Measurements from ENCODE around the gene SLC9A5. TPM values are rescaled to one million over a fixed set of nuclear protein-coding genes. Genes with fewer than 3 reads are reported as not detected.
A peak's percentile ranks its signal among the peaks of the same experiment; 100 is the strongest.

Gene SLC9A5
- total RNA-seq, 2 experiments from 2014 or later: 2.7 to 4.2 TPM

DNA sequence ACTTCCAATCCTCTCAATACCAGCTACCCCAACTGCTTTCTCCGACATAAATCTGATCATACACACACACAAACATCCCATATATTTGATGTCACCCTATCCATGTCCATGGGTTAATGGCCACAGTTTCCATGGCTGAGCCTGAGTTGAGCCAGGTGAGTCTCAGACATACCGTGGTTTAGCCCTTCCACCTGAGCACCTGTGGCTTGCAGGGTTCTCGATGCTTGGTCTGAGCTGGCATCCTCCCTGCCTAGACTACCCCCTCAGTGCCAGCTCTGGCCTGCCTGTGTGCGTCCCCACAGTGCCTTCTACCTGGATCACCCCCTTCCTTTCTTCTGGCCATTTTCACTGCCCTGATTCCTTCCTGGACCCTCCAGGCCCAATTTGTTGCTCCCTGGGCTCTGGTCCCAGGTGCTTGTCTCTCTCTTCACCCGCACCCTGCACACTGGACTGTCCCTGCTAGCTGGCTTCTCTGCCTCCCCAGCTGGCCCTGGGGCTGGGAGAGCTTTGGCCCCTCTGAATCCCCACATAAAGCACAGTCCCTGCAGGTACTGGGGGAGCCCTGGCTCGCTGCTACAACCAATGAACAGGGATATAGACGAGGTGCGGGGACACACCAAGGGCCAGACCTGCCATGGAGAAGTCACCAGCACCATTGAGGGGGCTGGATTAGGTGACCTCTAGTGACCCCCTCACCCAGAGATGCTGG, 42.5 kb upstream of the SLC9A5 start:
- POLR2A ChIA-PET: no interaction called here
- TSS peak; percentile 54 for BruUV-seq (replicated peaks)
- TF ChIP-seq EZH2phosphoT487 (IDR thresholded peaks at IDR 0.05; ENCODE audit: borderline replicate concordance, low read depth, low read length): no peak
- TF ChIP-seq, protein P1, sequence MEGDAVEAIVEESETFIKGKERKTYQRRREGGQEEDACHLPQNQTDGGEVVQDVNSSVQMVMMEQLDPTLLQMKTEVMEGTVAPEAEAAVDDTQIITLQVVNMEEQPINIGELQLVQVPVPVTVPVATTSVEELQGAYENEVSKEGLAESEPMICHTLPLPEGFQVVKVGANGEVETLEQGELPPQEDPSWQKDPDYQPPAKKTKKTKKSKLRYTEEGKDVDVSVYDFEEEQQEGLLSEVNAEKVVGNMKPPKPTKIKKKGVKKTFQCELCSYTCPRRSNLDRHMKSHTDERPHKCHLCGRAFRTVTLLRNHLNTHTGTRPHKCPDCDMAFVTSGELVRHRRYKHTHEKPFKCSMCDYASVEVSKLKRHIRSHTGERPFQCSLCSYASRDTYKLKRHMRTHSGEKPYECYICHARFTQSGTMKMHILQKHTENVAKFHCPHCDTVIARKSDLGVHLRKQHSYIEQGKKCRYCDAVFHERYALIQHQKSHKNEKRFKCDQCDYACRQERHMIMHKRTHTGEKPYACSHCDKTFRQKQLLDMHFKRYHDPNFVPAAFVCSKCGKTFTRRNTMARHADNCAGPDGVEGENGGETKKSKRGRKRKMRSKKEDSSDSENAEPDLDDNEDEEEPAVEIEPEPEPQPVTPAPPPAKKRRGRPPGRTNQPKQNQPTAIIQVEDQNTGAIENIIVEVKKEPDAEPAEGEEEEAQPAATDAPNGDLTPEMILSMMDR (conservative IDR thresholded peaks at IDR 0.05; ENCODE audit: low read length): no peak
- Histone ChIP-seq H3K36me3 (ENCODE audit: insufficient read depth, low read length) (peaks cover 33% of the 10 kb centered on the region), H2AFZ (ENCODE audit: low read length) (no peak overlapping the region), H3K9me2 (ENCODE audit: insufficient read depth, low read length) (no peaks in the 10 kb centered on the region), H3K9me3 (ENCODE audit: low read length) (no peaks in the 10 kb centered on the region), H3K27ac (ENCODE audit: low read depth, low read length, poor library complexity, severe bottlenecking) (no peak overlapping the region), H3K4me2 (ENCODE audit: low read length) (no peak overlapping the region), H3K4me1 (ENCODE audit: insufficient read depth, low read length, poor library complexity, severe bottlenecking) (no peaks in the 10 kb centered on the region), H3K79me2 (ENCODE audit: insufficient read depth, low read depth, low read length) (no peaks in the 10 kb centered on the region), H4K20me1 (ENCODE audit: insufficient read depth, low read length) (no peaks in the 10 kb centered on the region), H3K4me3 (ENCODE audit: low read depth, low read length, poor library complexity, severe bottlenecking) (no peak overlapping the region)
- DNase-seq (ENCODE audit: low spot score): no peak
- CTCF ChIA-PET (ENCODE audit: unreplicated experiment): no interaction called here
- intact Hi-C loops (cut with micrococcal nuclease; ENCODE audit: unreplicated experiment): no loop called here

DNA sequence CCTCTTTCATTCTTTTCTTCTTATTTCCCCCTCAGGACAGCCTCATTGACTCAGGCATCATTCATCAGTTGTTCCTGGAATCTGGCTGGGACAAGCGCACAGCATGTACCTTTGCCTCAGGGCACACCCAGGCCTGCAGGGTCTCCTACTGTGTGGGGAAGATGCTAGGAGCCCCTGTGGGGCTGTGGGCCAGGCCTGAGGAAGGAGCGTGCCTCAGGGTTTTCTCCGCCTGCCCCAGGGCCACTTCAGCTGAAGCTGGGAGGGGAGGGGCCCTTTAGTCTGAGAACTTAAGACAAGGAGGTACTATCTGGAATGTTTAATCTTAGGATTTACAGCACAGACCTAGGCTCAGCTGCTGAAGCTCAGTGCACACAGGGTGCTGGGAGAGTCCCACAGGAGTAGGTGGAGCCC, 41.9 kb upstream of the SLC9A5 start:
- no peak overlapping the region for H2AFZ ChIP-seq (ENCODE audit: low read length)
- CTCF ChIA-PET (ENCODE audit: unreplicated experiment): no interaction called here
- H3K79me2 ChIP-seq (ENCODE audit: insufficient read depth, low read depth, low read length): no peaks in the 10 kb centered on the region
- no peaks in the 10 kb centered on the region for H3K9me3 ChIP-seq (ENCODE audit: low read length)
- POLR2A ChIA-PET: no interaction called here
- no peaks in the 10 kb centered on the region for H4K20me1 ChIP-seq (ENCODE audit: insufficient read depth, low read length)
- no peak overlapping the region for H3K27ac ChIP-seq (ENCODE audit: low read depth, low read length, poor library complexity, severe bottlenecking)
- no TSS peak for BruUV-seq (replicated peaks)
- H3K4me2 ChIP-seq (ENCODE audit: low read length): no peak overlapping the region
- H3K4me3 ChIP-seq (ENCODE audit: low read depth, low read length, poor library complexity, severe bottlenecking): no peak overlapping the region
- H3K4me1 ChIP-seq (ENCODE audit: insufficient read depth, low read length, poor library complexity, severe bottlenecking): no peaks in the 10 kb centered on the region
- intact Hi-C loops (cut with micrococcal nuclease; ENCODE audit: unreplicated experiment): no loop called here
- H3K9me2 ChIP-seq (ENCODE audit: insufficient read depth, low read length): no peaks in the 10 kb centered on the region
- TF ChIP-seq, protein P1 (conservative IDR thresholded peaks at IDR 0.05; ENCODE audit: low read length): no peak
- no peak for TF ChIP-seq EZH2phosphoT487 (IDR thresholded peaks at IDR 0.05; ENCODE audit: borderline replicate concordance, low read depth, low read length)
- peaks cover 27% of the 10 kb centered on the region for H3K36me3 ChIP-seq (ENCODE audit: insufficient read depth, low read length)
- DNase-seq (ENCODE audit: low spot score): no peak

DNA sequence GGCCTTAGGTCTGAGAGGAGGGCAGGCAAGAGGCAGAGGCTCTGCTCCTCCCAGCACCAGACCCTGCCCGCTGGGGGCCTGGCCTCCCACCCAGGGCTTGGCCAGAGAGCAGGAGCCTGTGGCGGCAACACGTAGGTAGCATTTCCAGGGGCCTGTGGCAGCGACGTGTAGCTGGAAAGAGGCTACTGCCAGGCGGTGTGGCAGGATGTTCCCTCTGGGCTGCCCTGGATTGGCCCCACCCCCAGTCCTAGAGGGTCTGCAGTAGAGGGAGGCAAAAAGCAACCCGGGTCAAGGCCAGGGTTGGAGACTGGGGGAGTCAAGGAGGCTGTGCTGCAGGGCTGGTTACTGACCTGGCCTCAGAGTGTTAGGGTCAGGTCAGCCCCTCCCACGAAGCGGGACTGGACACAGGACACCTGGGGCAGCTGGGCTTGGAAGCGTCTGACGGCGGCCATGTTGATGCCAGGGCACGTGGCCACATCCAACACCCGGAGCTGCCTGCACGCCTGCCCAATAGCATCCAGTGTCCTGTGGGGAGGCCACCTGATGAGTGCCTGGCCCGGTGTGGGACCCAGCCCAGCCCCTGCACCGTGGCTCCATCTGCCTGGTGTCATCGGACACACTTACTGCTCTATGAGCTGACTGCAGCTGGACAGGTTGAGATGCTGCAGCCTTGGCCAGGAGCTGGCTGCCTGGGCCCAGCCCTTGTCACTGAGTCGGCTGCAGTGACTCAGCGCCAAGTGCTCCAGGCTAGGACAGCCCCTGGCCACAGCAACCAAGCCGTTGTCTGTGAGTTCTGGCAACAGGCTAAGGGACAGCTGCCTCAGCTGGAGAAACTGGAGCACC, 41.3 kb upstream of the SLC9A5 start:
- POLR2A ChIA-PET: no interaction called here
- Histone ChIP-seq H3K9me2 (ENCODE audit: insufficient read depth, low read length) (no peaks in the 10 kb centered on the region), H4K20me1 (ENCODE audit: insufficient read depth, low read length) (no peaks in the 10 kb centered on the region), H3K4me3 (ENCODE audit: low read depth, low read length, poor library complexity, severe bottlenecking) (no peak overlapping the region), H3K4me2 (ENCODE audit: low read length) (no peak overlapping the region), H3K36me3 (ENCODE audit: insufficient read depth, low read length) (peaks cover 21% of the 10 kb centered on the region), H3K4me1 (ENCODE audit: insufficient read depth, low read length, poor library complexity, severe bottlenecking) (no peaks in the 10 kb centered on the region), H3K9me3 (ENCODE audit: low read length) (no peaks in the 10 kb centered on the region), H2AFZ (ENCODE audit: low read length) (no peak overlapping the region), H3K79me2 (ENCODE audit: insufficient read depth, low read depth, low read length) (no peaks in the 10 kb centered on the region), H3K27ac (ENCODE audit: low read depth, low read length, poor library complexity, severe bottlenecking) (no peak overlapping the region)
- CTCF ChIA-PET (ENCODE audit: unreplicated experiment): no interaction called here
- intact Hi-C loops (cut with micrococcal nuclease; ENCODE audit: unreplicated experiment): no loop called here
- BruUV-seq (replicated peaks): no TSS peak
- DNase-seq (ENCODE audit: low spot score): no peak
- TF ChIP-seq, protein P1 (conservative IDR thresholded peaks at IDR 0.05; ENCODE audit: low read length): no peak
- no peak for TF ChIP-seq EZH2phosphoT487 (IDR thresholded peaks at IDR 0.05; ENCODE audit: borderline replicate concordance, low read depth, low read length)

Measured in OCI-LY7 (cell line).